ENCODE measurements around the gene NUBPL.

The NUBPL gene

GRCh38 chr14:31682768-31683167 is 121.6 kb downstream of the NUBPL start:
- no peak overlapping the region for H3K4me3 ChIP-seq (IDR thresholded peaks at IDR 0.05; ENCODE audit: insufficient read depth, low read depth, low read length)
- H3K36me3 ChIP-seq (ENCODE audit: insufficient read depth): no peaks in the 10 kb centered on the region
- TF ChIP-seq CTCF (conservative IDR thresholded peaks at IDR 0.05; ENCODE audit: low read depth, low read length): no peak
- H3K79me2 ChIP-seq (ENCODE audit: insufficient read depth, low read depth): no peaks in the 10 kb centered on the region
- no peaks in the 10 kb centered on the region for H3K27me3 ChIP-seq (ENCODE audit: insufficient read depth, low read depth)
- H3K9ac ChIP-seq: no peak overlapping the region
- H3K4me2 ChIP-seq: no peak overlapping the region
- no peak overlapping the region for H3K27ac ChIP-seq
- H4K20me1 ChIP-seq (ENCODE audit: insufficient read depth): no peaks in the 10 kb centered on the region
- H3K4me1 ChIP-seq (ENCODE audit: low read depth, poor library complexity, severe bottlenecking): no peaks in the 10 kb centered on the region
- no peak overlapping the region for H2AFZ ChIP-seq (ENCODE audit: low read depth)

- Histone ChIP-seq H3K4me1 (ENCODE audit: low read depth, poor library complexity, severe bottlenecking) (peaks cover 10% of the 10 kb centered on the region), H2AFZ (ENCODE audit: low read depth) (no peak overlapping the region), H4K20me1 (ENCODE audit: insufficient read depth) (no peaks in the 10 kb centered on the region), H3K27me3 (ENCODE audit: insufficient read depth, low read depth) (no peaks in the 10 kb centered on the region), H3K4me3 (IDR thresholded peaks at IDR 0.05; ENCODE audit: insufficient read depth, low read depth, low read length) (no peak overlapping the region), H3K79me2 (ENCODE audit: insufficient read depth, low read depth) (no peaks in the 10 kb centered on the region), H3K27ac (no peak overlapping the region), H3K4me2 (no peak overlapping the region), H3K9ac (no peak overlapping the region), H3K36me3 (ENCODE audit: insufficient read depth) (no peaks in the 10 kb centered on the region)
- TF ChIP-seq CTCF (conservative IDR thresholded peaks at IDR 0.05; ENCODE audit: low read depth, low read length): no peak
Observed at GRCh38 chr14:31687726-31688125, 126.5 kb downstream of the NUBPL start.

- Histone ChIP-seq H3K9ac (no peak overlapping the region), H3K4me2 (no peak overlapping the region), H2AFZ (ENCODE audit: low read depth) (no peak overlapping the region), H4K20me1 (ENCODE audit: insufficient read depth) (no peaks in the 10 kb centered on the region), H3K4me3 (IDR thresholded peaks at IDR 0.05; ENCODE audit: insufficient read depth, low read depth, low read length) (no peak overlapping the region), H3K4me1 (ENCODE audit: low read depth, poor library complexity, severe bottlenecking) (peaks cover 15% of the 10 kb centered on the region), H3K27ac (no peak overlapping the region), H3K79me2 (ENCODE audit: insufficient read depth, low read depth) (no peaks in the 10 kb centered on the region), H3K36me3 (ENCODE audit: insufficient read depth) (no peaks in the 10 kb centered on the region), H3K27me3 (ENCODE audit: insufficient read depth, low read depth) (no peaks in the 10 kb centered on the region)
- no peak for TF ChIP-seq CTCF (conservative IDR thresholded peaks at IDR 0.05; ENCODE audit: low read depth, low read length)
Observed at GRCh38 chr14:31690056-31690455, 128.9 kb downstream of the NUBPL start.

- no peaks in the 10 kb centered on the region for H3K36me3 ChIP-seq (ENCODE audit: insufficient read depth)
- H3K27me3 ChIP-seq (ENCODE audit: insufficient read depth, low read depth): no peaks in the 10 kb centered on the region
- peak overlapping the region; percentile 27; the same call in 1 of the 2 replicates for H3K4me2 ChIP-seq
- no peak for TF ChIP-seq CTCF (conservative IDR thresholded peaks at IDR 0.05; ENCODE audit: low read depth, low read length)
- no peak overlapping the region for H3K4me3 ChIP-seq (IDR thresholded peaks at IDR 0.05; ENCODE audit: insufficient read depth, low read depth, low read length)
- no peak overlapping the region for H2AFZ ChIP-seq (ENCODE audit: low read depth)
- H3K4me1 ChIP-seq (ENCODE audit: low read depth, poor library complexity, severe bottlenecking): peaks cover 15% of the 10 kb centered on the region
- H3K79me2 ChIP-seq (ENCODE audit: insufficient read depth, low read depth): no peaks in the 10 kb centered on the region
- no peaks in the 10 kb centered on the region for H4K20me1 ChIP-seq (ENCODE audit: insufficient read depth)
- no peak overlapping the region for H3K9ac ChIP-seq
- no peak overlapping the region for H3K27ac ChIP-seq
Observed at GRCh38 chr14:31692376-31692781, 131.2 kb downstream of the NUBPL start.
